ENCODE results near the gene C5orf24.

- TF ChIP-seq, protein P1, sequence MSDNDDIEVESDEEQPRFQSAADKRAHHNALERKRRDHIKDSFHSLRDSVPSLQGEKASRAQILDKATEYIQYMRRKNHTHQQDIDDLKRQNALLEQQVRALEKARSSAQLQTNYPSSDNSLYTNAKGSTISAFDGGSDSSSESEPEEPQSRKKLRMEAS (IDR thresholded peaks at IDR 0.05; ENCODE audit: low read depth, low read length): no peak
- TF ChIP-seq CTCF (IDR thresholded peaks at IDR 0.05; ENCODE audit: low read depth, low read length): no peak
Observed at GRCh38 chr5:134893748-134894505, 48.2 kb downstream of the C5orf24 start.

Measured in NB4 (cell line).